ENCODE measurements around the gene ADM2. TPM values are rescaled to one million over a fixed set of nuclear protein-coding genes. Genes with fewer than 3 reads are reported as not detected.

ADM2 gene
- total RNA-seq, 1 experiment from 2014 or later = 11.9 TPM

DNA sequence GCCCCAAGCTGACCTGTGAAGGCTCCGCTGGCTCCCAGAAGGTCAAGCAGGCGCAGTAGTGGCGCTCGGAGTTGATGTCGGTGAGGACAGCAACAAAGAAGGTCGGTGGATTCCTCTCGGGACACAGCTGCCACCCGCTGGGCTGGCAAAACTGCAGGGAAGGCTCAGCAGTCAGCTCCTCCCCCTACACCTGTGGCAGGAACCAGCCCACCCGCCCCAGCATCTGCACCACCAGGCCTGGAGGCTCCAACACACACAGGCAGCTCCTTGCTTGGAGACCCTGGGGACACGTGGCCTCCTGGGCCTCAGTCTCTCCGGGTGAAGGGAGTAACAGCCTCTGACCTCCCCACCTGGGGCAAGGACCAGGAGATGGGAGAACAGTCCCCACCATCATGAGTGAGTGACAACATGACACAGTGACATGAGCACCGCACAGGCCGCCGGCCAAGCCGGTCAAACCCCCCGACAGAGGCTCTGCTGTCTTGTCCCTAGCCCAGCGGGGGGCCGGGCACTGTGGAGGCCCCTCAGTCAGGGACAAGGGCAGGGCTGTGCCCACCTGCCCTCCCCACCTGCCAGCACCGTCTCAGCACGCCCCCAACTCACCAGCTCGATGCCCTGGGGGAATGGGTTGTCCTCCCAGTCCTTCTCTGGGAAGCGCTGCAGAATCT, 13.4 kb upstream of the ADM2 start:
- no peaks in the 10 kb centered on the region for H3K4me1 ChIP-seq (ENCODE audit: insufficient read depth, low read length)

More for the DNA sequence above, 13.4 kb upstream of the ADM2 start:
- H4K5ac ChIP-seq (ENCODE audit: insufficient read length, low read depth, low read length) = no peak overlapping the region
- H4K8ac ChIP-seq (replicated peaks; ENCODE audit: insufficient read length, low read depth, low read length) = no peak overlapping the region
- no peak overlapping the region for H2BK20ac ChIP-seq (ENCODE audit: low read depth, low read length, poor library complexity, severe bottlenecking)
- no peak overlapping the region for H4K91ac ChIP-seq (ENCODE audit: insufficient read length, low read depth, low read length)
- no peaks in the 10 kb centered on the region for H3K9me3 Mint-ChIP-seq
- no peak overlapping the region for H3K18ac ChIP-seq (ENCODE audit: insufficient read length, low read depth, low read length)
- H3K36me3 Mint-ChIP-seq (ENCODE audit: insufficient read depth in 1 of 3, low read depth in 3 of 3) = peaks cover 16 to 45% (median 40%) of the 10 kb centered on the region in 3 experiments; a peak in 6 of 7 replicates
- H3K14ac ChIP-seq (ENCODE audit: insufficient read depth, low read length) = no peak overlapping the region
- H3K4me1 Mint-ChIP-seq = peaks cover 13 to 15% of the 10 kb centered on the region in 2 experiments
- no peak for DNase-seq
- TF ChIP-seq, protein P1, sequence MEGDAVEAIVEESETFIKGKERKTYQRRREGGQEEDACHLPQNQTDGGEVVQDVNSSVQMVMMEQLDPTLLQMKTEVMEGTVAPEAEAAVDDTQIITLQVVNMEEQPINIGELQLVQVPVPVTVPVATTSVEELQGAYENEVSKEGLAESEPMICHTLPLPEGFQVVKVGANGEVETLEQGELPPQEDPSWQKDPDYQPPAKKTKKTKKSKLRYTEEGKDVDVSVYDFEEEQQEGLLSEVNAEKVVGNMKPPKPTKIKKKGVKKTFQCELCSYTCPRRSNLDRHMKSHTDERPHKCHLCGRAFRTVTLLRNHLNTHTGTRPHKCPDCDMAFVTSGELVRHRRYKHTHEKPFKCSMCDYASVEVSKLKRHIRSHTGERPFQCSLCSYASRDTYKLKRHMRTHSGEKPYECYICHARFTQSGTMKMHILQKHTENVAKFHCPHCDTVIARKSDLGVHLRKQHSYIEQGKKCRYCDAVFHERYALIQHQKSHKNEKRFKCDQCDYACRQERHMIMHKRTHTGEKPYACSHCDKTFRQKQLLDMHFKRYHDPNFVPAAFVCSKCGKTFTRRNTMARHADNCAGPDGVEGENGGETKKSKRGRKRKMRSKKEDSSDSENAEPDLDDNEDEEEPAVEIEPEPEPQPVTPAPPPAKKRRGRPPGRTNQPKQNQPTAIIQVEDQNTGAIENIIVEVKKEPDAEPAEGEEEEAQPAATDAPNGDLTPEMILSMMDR (conservative IDR thresholded peaks at IDR 0.05) = no peak
- H3K23me2 ChIP-seq (ENCODE audit: insufficient read length, low read depth, low read length, poor library complexity, severe bottlenecking) = no peaks in the 10 kb centered on the region
- no peak overlapping the region for H3K4me3 Mint-ChIP-seq
- no peak overlapping the region for H2AFZ ChIP-seq (ENCODE audit: low read length)
- no peak overlapping the region for H2BK12ac ChIP-seq (ENCODE audit: insufficient read length, low read depth, low read length)
- WGBS (ENCODE audit: extremely low coverage, insufficient read length, low lambda C conversion rate) = no CpG with 5 or more reads among the region's 22 CpGs
- no peaks in the 10 kb centered on the region for H3K9me3 ChIP-seq (ENCODE audit: control insufficient read depth, low read depth, low read length)
- no peak overlapping the region for H3K4ac ChIP-seq (ENCODE audit: low read depth, low read length)
- no peak overlapping the region for H3T11ph ChIP-seq (ENCODE audit: low read length)
- no peak overlapping the region for H3K27ac Mint-ChIP-seq
- H2AK5ac ChIP-seq (ENCODE audit: insufficient read length, low read length) = no peak overlapping the region
- no peaks in the 10 kb centered on the region for H3K27me3 Mint-ChIP-seq (ENCODE audit: low read depth)
- peaks cover 11% of the 10 kb centered on the region for H3K79me1 ChIP-seq (ENCODE audit: insufficient read depth, low read depth, low read length, poor library complexity, severe bottlenecking)
- H2BK120ac ChIP-seq (ENCODE audit: low read depth, low read length, poor library complexity, severe bottlenecking) = no peak overlapping the region
- H4K20me1 ChIP-seq (ENCODE audit: control insufficient read depth, insufficient read depth, insufficient read length) = no peaks in the 10 kb centered on the region
- H3K27ac ChIP-seq (ENCODE audit: insufficient read length, low read depth, low read length) = no peak overlapping the region
- H3K9ac ChIP-seq (ENCODE audit: extremely low read depth, insufficient read length, low read length) = no peak overlapping the region
- no peak overlapping the region for H3K56ac ChIP-seq (ENCODE audit: insufficient read length, low read depth, low read length)
- H2BK15ac ChIP-seq (ENCODE audit: low read depth, low read length) = no peak overlapping the region
- no peaks in the 10 kb centered on the region for H3K27me3 ChIP-seq (ENCODE audit: insufficient read depth, low read length)
- no peak overlapping the region for H2BK5ac ChIP-seq (ENCODE audit: insufficient read length, low read length)
- H3K79me2 ChIP-seq (ENCODE audit: insufficient read depth, low read length) = peaks cover 7% of the 10 kb centered on the region; the same call in 1 of the 2 replicates
- H3K4me2 ChIP-seq (ENCODE audit: insufficient read depth, insufficient read length, low read length) = no peak overlapping the region
- no peak overlapping the region for H3K23ac ChIP-seq (ENCODE audit: insufficient read length, low read depth, low read length)
